Activated T-cell treated with anti-CD3 and anti-CD28 coated beads for 48 hours (primary cell): ENCODE data around the gene MSI2.

Experiments
- DNase-seq: peaks from one replicate; pipeline ENCODE4 v3.0.0-alpha.2; 2020; ENCODE audit warnings: low read depth

MSI2 gene

GRCh38 chr17:57441270-57441600 lies 184.9 kb downstream of the MSI2 start:
- DNase-seq: no peak

DNA sequence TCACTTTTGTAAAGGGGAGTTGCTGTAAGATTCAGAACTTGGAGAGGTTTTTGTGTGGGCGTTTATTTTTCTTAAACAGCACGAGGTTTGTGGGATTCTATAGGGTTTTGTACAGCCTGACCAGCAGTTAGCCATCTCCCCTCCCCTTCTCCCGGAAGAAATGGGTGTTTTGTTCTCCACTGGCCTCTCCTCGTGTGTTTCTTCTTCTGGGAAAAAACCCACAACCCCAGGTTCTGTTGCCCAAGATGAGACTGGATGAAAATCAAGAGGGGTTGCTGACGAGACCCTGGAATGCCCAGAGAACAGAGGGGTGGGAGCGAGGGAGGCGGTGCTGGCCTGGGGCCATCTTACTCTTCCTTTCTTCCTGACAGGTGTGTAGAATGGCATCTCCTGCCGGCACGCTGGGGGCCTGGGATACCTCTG lies 186.1 kb downstream of the MSI2 start:
- no peak for DNase-seq

- peak; percentile 59 for DNase-seq
These were observed 186.7 kb downstream of the MSI2 start for GRCh38 chr17:57442914-57443571.

GRCh38 chr17:57443781-57444180 lies 187.5 kb downstream of the MSI2 start:
- DNase-seq: no peak

GRCh38 chr17:57444682-57445450 lies 188.5 kb downstream of the MSI2 start:
- DNase-seq: no peak

DNA sequence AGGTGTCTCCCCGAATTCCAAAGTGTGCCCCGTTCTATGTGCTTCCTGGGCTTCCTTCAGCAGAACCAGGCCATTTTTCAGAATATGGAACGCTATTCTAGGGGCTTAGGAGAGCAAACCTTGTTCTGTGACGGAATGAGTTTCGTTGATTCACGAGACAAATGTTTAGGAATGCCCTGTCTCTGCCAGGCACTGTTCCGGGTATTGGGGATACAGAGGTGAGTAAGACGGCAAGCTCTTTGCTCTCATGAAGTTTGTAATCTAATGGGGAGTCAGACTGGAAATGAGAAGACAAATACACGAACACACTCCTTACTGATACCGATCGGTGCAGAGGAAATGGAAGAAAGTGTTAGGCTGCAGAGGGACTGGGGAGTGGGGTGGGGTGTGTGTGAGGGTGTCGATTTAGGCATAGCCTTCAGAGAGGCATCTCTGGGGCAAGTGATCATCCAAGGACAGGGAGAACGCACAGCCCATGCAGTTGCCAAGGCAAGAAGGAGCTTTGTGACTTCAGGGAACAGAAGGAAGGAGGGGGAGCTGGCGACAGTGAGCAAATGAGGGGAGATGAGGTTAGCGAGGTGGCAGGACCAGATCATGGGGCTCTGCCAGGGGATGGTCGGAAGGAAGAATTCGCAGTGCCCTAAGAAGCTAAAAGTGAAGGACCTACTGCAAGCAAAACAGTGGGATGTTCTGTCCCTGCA lies 189.6 kb downstream of the MSI2 start:
- DNase-seq: no peak

DNA sequence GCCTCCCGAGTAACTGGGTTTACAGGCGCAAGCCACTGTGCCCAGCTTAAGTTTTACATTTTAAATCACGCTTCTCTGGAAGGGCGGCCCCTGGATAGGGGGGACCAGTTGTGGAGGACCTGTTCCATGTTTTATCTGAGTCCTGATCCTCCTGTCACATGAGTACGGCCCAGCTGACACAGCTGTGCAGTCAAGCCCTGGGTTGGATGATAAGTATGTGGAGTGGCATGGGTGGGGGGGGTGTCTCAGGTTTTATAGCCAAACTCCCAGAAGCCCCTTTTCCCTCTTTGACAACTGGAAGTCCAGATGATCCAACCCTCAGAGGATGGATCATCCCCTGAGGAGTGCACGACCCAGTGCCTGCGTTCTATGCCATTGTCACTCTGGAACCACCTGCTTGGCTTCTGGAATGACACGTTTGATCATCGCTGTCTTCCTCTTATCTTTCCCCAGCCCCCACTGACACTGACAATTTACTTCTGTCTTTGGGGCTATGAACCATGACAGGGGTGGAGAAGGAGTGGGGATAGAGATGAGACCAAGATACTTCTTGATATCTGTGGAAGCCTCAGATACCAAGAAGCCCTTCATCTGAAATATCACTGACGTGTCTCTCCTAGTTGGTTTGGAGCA lies 191.2 kb downstream of the MSI2 start:
- DNase-seq: no peak

DNA sequence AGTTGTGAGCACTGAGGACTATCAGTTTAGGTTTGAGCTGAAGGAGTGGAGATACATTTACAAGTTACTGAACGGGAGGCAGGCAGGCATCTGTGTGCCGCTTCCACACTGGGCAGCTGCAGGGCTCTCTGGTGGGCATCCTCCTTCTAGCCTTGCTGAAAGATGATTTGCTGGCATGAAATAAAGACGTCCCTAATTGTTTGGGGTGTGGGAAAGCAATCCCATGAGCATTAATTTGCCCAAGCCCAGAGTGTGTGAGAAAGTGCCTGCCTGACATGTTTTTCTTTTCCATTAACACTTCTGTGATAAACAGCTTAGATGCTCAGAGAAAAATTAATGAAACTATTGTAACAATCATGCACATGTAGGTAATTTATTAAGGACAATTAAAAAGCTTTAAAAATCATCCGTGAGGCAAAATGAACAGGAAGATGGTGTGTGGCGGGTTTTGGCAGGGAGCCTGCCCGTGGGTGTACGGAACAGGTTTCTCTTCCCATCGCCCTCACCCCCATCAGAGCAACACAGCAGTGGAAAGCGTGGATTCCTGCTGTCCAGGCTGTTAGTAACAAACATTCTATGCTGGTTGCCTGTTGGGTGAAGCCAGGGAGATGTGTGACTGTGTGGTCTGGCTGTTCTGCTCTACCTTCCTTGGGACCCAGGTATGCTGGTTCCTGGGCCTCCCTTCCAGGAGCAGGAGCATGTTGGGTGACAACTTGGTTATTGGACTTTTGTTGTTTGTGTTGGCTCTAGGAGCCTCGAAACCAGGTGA lies 191.9 kb downstream of the MSI2 start:
- DNase-seq: no peak

DNA sequence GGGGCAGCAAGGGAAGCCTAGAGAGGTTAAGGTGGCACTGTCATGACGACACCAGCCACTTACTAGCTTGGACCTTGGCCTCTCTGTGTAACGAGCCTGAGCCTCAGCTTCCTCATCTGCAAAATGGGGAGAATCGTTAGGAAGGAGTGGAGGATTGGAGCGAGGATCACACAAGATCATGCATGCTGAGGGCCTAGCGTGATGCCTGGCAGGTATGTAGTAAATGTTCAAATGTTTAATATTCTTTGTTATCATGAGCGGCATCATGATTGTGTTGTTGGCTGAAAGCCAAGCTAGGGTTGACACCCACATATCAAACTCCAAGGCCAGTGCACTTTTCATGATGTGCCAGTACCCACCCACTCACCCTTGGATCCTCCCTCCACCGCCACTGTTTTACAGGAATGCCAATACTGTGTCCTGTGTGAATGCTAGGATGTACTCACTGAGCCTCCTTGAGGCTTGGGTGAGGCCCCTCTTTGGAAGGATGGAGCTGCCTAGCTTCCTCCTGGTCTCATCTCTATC lies 192.5 kb downstream of the MSI2 start:
- no peak for DNase-seq

- DNase-seq: no peak
These were observed 194.9 kb downstream of the MSI2 start for GRCh38 chr17:57451191-57451590.

- no peak for DNase-seq
These were observed 195.3 kb downstream of the MSI2 start for GRCh38 chr17:57451643-57452042.

DNA sequence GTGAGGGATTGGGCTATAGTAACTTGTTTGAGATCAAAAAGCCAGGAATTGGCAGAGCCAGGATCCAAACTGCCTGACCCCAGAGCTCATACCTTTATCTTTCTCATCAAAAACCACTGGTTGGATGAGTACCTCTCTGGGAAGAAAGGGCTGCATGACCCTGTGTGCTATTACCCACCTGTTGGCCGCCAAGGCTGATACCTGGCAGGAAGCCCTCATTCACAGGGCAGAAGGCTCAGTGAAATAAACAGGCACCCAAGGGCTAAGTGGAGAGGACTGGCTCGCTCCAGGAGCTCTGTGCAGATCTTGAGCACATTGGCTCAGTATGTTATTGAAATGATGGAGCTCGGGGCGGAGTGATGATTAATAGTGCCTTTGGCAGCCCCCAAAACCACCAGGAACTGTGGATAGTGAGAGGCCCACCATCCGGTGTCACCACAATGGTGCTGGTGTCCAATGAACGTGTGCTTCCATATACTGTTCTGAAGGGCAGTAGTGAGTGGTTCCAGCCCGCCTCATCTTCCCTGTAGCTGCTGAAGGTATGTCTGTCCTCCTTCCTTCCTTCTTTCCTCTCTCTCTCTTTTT lies 197.6 kb downstream of the MSI2 start:
- DNase-seq: no peak

DNA sequence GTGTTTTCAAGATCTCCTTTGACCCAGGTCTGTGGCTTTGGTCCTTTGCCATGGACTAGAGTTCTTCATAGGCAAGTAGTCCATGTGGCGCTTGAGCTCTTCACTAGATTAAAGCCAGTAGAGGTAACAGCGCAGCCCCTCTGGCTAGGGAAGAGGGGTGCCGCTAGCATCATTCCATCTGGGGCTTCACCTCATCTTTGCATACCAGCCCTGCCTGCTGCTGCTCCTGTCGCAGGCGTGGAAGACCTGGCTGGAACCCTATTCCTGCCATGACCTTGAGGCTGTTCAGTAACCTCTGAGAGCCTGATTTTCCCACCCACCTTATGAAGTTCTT lies 198.4 kb downstream of the MSI2 start:
- no peak for DNase-seq

- no peak for DNase-seq
These were observed 199.0 kb downstream of the MSI2 start for GRCh38 chr17:57455063-57455914.

DNA sequence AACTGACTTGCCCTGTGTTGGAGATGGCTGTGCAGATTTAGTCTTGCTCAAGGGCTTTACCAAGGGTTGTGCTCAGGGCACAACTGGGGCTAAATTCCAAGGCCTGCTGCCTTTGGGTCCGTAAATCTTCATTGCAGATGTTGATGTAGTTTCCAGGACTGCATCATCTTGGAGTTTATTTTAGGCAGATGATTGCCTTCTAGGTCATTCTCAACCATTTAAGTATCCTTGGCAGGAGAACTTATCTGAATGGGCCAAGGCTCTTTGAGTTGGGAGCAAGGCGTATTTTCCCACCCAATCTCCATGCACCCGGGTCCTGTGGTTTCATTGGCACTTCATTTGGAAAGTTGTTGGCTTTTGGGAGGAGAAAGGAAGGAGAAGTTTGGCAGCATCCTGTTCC lies 200.3 kb downstream of the MSI2 start:
- no peak for DNase-seq

- DNase-seq: no peak
These were observed 200.9 kb downstream of the MSI2 start for GRCh38 chr17:57457188-57457587.

DNA sequence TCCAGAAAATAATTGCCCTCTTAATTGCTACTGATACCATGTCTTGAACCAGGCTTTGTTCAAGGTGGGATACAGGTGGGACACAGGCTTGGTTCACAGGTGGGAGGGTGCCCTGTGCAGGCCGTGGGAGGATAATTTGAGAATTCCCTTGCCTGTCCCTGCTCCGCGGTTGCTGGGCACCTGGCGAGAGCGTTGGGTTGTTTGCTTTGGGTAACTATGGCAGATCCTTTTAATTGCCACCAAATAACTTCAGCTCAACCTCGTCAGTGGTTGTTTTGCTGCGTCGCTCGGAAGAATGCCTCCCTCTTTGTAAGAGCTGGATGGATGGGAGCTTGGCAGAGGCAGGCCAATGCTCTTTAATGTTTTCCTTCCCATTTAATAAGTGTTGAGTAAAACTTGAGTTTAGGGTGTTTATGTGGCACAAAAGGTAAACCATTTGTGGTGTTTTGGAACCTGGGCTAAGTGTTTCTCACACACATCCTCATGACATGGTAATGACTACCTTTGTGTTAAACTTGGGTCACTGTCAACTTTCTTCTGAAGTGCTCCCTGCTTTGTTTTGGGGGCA lies 202.5 kb downstream of the MSI2 start:
- no peak for DNase-seq

DNA sequence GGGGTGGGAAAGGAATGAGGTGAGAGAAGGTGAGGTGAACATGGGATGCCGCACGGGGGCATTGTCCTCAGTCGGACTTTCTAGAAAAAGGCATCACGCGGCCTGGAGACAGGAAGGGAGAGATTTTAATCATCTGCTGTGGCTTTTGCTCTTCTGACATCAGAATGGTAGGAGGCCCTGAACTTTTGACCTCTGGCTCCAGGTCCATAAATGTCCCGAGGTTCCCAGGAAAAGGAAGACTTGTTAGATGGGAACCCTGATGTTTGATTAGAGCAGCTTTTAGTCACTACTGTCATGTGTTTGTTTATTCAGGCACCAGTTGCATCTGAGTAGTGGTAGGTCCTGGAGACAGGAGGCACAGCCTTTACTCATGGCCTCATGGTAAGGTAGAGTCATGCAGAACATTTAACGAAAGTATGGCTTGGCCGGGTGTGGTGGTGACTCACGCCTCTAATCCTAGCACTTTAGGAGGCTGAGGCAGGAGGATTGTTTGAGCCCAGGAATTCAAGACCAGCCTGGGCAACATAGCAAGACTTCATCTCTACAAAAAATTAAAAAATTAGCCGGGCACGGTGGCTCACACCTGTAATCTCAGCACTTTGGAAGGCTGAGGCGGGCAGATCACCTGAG lies 203.1 kb downstream of the MSI2 start:
- DNase-seq: no peak

DNA sequence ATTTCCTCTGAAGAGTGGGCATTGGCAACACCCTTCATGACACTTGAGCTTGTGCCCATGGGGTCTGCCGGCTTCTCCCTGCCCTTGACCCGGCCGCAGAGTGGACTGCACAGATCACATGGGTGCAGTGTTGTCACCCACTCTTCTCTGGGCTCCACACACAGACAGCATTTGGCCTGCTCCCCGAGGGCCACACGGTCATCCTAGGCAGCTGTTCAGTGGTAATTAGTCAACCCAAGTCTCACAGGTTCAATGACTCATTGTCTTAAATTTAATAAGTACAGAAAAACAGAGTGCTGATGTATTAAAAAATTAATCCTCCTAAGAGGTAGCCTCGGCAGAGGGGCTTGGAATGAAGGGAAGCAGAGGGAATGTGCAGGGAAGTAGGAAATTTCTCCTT lies 204.8 kb downstream of the MSI2 start:
- DNase-seq: peak; percentile 48
